NT2/D1 (cell line): ENCODE results near the gene VPS50.

Experiments
- DNase-seq: peaks from one replicate; pipeline ENCODE4 v3.0.0-alpha.2; 2011; ENCODE audit warnings: low read depth, low spot score
- H3K27me3 ChIP-seq: 2 replicates; pipeline ENCODE4 v1.6.0; 2011; ENCODE audit warnings: mild to moderate bottlenecking; ENCODE audit not compliant: insufficient read length, insufficient read depth
- H3K36me3 ChIP-seq: 2 replicates; pipeline ENCODE4 v1.6.1; 2011; ENCODE audit warnings: mild to moderate bottlenecking, low read length, mixed read lengths; ENCODE audit not compliant: insufficient read depth, insufficient read length
- H3K4me1 ChIP-seq: 2 replicates; pipeline ENCODE4 v1.5.1; 2011; ENCODE audit not compliant: insufficient read depth, insufficient read length
- H3K4me3 ChIP-seq: 2 replicates; pipeline ENCODE4 v1.5.1; 2011; ENCODE audit warnings: low read depth; ENCODE audit not compliant: insufficient read length
- H3K9ac ChIP-seq: 2 replicates; pipeline ENCODE4 v1.6.0; 2011; ENCODE audit warnings: low read depth; ENCODE audit not compliant: insufficient read length
- H3K9me3 ChIP-seq: 2 replicates; pipeline ENCODE4 v1.5.1; 2011; ENCODE audit warnings: mild to moderate bottlenecking, low read length; ENCODE audit not compliant: insufficient read depth
- SUZ12 ChIP-seq: IDR thresholded peaks from 2 replicates; pipeline ENCODE4 v1.6.1; 2011; ENCODE audit not compliant: insufficient read length, insufficient read depth; ENCODE audit errors: extremely low read depth
- YY1 ChIP-seq: IDR thresholded peaks from 2 replicates; pipeline ENCODE4 v1.6.1; 2011; ENCODE audit not compliant: insufficient read length, insufficient read depth
- ZNF274 ChIP-seq: IDR thresholded peaks from 2 replicates; pipeline ENCODE4 v1.6.1; 2011; ENCODE audit warnings: mild to moderate bottlenecking, low read depth, low read length

VPS50 gene

DNA sequence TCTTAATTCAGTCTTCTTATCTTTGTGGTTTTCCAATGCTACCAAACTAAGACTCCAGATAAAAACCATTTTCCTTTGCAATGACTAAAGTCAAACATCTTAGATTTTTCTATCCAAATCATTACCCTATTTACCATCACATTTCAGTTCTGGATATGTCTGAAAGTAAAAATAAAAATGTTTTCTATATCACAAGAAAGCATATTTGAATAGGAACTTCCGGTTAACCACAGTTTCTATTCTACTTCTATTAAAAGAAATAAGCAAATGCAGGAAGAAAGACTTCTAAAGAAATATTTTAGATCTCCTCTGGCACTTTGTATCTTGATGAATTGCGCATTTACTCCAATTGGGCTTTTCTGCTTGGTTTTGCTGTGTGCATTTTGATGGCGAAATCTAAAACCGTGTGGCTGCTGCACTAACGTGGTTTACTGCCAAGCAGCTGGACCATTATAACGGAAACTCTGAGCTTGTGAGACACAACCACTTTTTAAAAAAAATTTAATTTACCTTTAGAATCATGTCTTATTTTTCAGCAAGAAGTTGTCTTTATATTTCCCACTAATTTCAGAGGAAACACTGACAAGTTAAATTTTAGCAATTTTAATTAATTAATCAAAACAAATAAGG is 146.1 kb downstream of the VPS50 start:
- no peaks in the 10 kb centered on the region for H3K36me3 ChIP-seq
- no peaks in the 10 kb centered on the region for H3K4me1 ChIP-seq
- no peak overlapping the region for H3K9ac ChIP-seq
- TF ChIP-seq ZNF274 (no peak), SUZ12 (no peak), YY1 (no peak)
- DNase-seq, result no peak
- H3K27me3 ChIP-seq, result no peaks in the 10 kb centered on the region
- H3K4me3 ChIP-seq, result no peak overlapping the region
- H3K9me3 ChIP-seq, result no peaks in the 10 kb centered on the region

DNA sequence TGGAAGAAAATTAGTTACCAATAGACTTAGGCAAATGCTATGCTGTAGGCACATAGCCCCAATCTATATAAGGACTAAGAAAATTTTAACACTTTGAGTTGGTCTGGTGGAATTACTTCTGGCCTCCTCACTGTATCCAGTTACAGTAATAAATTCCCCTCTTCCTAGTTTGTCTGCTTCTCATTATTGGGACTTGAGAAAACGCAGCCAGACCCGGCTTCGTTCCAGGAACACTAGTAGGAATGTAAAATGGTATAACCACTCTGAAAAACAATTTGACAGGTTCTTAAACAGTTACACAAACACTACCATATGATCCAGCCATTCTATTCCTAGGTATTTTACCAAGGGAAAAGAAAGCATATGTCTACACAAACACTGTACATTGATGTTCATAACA is 150.2 kb downstream of the VPS50 start:
- Histone ChIP-seq H3K4me3 (no peak overlapping the region), H3K4me1 (no peaks in the 10 kb centered on the region), H3K9me3 (no peaks in the 10 kb centered on the region), H3K36me3 (no peaks in the 10 kb centered on the region), H3K27me3 (no peaks in the 10 kb centered on the region), H3K9ac (no peak overlapping the region)
- no peak for TF ChIP-seq YY1
- no peak for TF ChIP-seq SUZ12
- no peak for TF ChIP-seq ZNF274
- no peak for DNase-seq

- no peak overlapping the region for H3K9ac ChIP-seq
- no peaks in the 10 kb centered on the region for H3K36me3 ChIP-seq
- TF ChIP-seq SUZ12 (no peak), YY1 (no peak), ZNF274 (no peak)
- no peak overlapping the region for H3K4me3 ChIP-seq
- no peaks in the 10 kb centered on the region for H3K9me3 ChIP-seq
- H3K27me3 ChIP-seq, result peaks cover 11% of the 10 kb centered on the region
- DNase-seq, result no peak
- H3K4me1 ChIP-seq, result no peaks in the 10 kb centered on the region
Measured at GRCh38 chr7:93390660-93391059, 158.5 kb downstream of the VPS50 start.

- no peak for DNase-seq
- no peak overlapping the region for H3K4me3 ChIP-seq
Measured at GRCh38 chr7:93392984-93393383, 160.8 kb downstream of the VPS50 start.

DNA sequence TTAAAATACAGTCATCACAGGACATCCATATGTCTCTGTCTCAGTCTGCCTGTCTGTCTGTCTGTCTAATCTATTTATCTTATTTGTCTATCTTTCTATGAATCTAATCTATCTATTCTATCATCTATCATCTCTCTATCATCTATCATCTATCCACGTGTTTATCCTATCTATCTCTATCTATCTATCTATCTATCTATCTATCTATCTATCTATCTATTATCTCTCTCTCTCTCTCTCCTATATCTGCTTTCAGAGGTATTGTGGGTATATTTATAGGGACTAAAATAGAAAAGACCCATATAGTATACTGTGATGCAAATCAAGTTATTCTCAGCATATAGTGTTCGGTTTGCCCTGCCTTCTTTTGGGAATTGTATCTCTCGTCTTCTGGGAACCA is 167.5 kb downstream of the VPS50 start:
- H3K9me3 ChIP-seq, result no peaks in the 10 kb centered on the region
- H3K27me3 ChIP-seq, result peaks cover 3% of the 10 kb centered on the region
- no peaks in the 10 kb centered on the region for H3K4me1 ChIP-seq
- no peak overlapping the region for H3K4me3 ChIP-seq
- H3K9ac ChIP-seq, result no peak overlapping the region
- DNase-seq, result no peak
- H3K36me3 ChIP-seq, result no peaks in the 10 kb centered on the region
- TF ChIP-seq YY1 (no peak), ZNF274 (no peak), SUZ12 (no peak)

More at GRCh38 chr7:93392984-93393383, 160.8 kb downstream of the VPS50 start:
- Histone ChIP-seq H3K27me3 (peaks cover 11% of the 10 kb centered on the region), H3K9ac (no peak overlapping the region), H3K9me3 (no peaks in the 10 kb centered on the region), H3K36me3 (no peaks in the 10 kb centered on the region), H3K4me1 (no peaks in the 10 kb centered on the region)
- TF ChIP-seq ZNF274 (no peak), SUZ12 (no peak), YY1 (no peak)

- H3K36me3 ChIP-seq, result no peaks in the 10 kb centered on the region
- no peak for DNase-seq
- no peak for TF ChIP-seq SUZ12
- no peak for TF ChIP-seq YY1
- TF ChIP-seq ZNF274, result no peak
- H3K4me1 ChIP-seq, result no peaks in the 10 kb centered on the region
- peaks cover 7% of the 10 kb centered on the region; the same call in 1 of the 2 replicates for H3K9me3 ChIP-seq
- no peak overlapping the region for H3K9ac ChIP-seq
- no peak overlapping the region for H3K4me3 ChIP-seq
- no peaks in the 10 kb centered on the region for H3K27me3 ChIP-seq
Measured at GRCh38 chr7:93402944-93403343, 170.8 kb downstream of the VPS50 start.

DNA sequence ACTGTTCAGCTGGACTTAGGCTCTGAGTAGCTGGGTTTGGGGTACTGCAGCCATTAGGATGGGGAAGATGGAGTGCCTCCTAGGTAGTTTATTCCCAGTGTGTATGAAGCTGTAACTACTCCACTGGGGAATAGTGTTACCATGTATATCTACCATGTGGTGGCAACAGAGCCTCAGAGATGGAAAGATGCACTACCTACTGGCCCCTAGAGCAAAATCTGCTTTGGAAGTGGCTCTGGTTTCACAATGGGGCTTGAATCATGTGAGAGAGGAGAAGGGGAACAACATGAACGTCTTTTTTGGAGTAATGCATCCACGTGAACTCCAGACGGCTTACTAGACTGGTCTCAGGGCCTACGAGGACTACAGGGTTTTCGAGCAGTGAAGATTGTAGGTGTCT is 175.1 kb downstream of the VPS50 start:
- H3K36me3 ChIP-seq, result no peaks in the 10 kb centered on the region
- no peaks in the 10 kb centered on the region for H3K27me3 ChIP-seq
- no peak overlapping the region for H3K4me3 ChIP-seq
- H3K9me3 ChIP-seq, result peaks cover 7% of the 10 kb centered on the region; the same call in 1 of the 2 replicates
- no peak overlapping the region for H3K9ac ChIP-seq
- TF ChIP-seq SUZ12 (no peak), ZNF274 (no peak), YY1 (no peak)
- DNase-seq, result no peak
- no peaks in the 10 kb centered on the region for H3K4me1 ChIP-seq
